C4-2B (cell line): ENCODE results near the gene FOXK2.
"Not testable (repeated sequence)": the region's sequence is repeated elsewhere in the genome, so short reads cannot be mapped to it uniquely, and the experiment has no call there.

Experiments used
- CTCF ChIP-seq: fragments of 450-650 bp; conservative IDR thresholded peaks from 2 replicates; pipeline ENCODE4 v1.5.1; 2017; ENCODE audit warnings: mild to moderate bottlenecking
- ZFX ChIP-seq: fragments of 450-650 bp; IDR thresholded peaks from 2 replicates; pipeline ENCODE4 v1.6.1; 2017

GRCh38 chr17:82557510-82557909 is 38.0 kb downstream of the FOXK2 start:
- not testable (repeated sequence) for TF ChIP-seq CTCF, ZFX
